ENCODE data around the gene PTPN11. TPM values are rescaled to one million over a fixed set of nuclear protein-coding genes. Genes with fewer than 3 reads are reported as not detected.

The PTPN11 gene
- total RNA-seq, 1 donor from 2014 or later: 77.3 TPM

GRCh38 chr12:112527501-112527900, 108.8 kb downstream of the PTPN11 start:
- Mint-ChIP-seq H3K4me1 (ENCODE audit: low read depth) (no peaks in the 10 kb centered on the region), H3K27ac (no peak overlapping the region), H3K9me3 (ENCODE audit: low read depth) (no peaks in the 10 kb centered on the region), H3K36me3 (ENCODE audit: insufficient read depth) (no peaks in the 10 kb centered on the region), H3K27me3 (no peaks in the 10 kb centered on the region), H3K4me3 (ENCODE audit: low read depth) (no peak overlapping the region)
- no peak for DNase-seq (ENCODE audit: low spot score, unreplicated experiment)
- no peak for TF ChIP-seq CTCF (IDR thresholded peaks at IDR 0.05; ENCODE audit: unreplicated experiment)

GRCh38 chr12:112528521-112528920, 109.8 kb downstream of the PTPN11 start:
- Mint-ChIP-seq H3K4me3 (ENCODE audit: low read depth) (no peak overlapping the region), H3K9me3 (ENCODE audit: low read depth) (no peaks in the 10 kb centered on the region), H3K27ac (no peak overlapping the region), H3K4me1 (ENCODE audit: low read depth) (no peaks in the 10 kb centered on the region), H3K27me3 (no peaks in the 10 kb centered on the region), H3K36me3 (ENCODE audit: insufficient read depth) (no peaks in the 10 kb centered on the region)
- TF ChIP-seq CTCF (IDR thresholded peaks at IDR 0.05; ENCODE audit: unreplicated experiment): no peak
- no peak for DNase-seq (ENCODE audit: low spot score, unreplicated experiment)

- Mint-ChIP-seq H3K27me3 (peaks cover 4% of the 10 kb centered on the region), H3K4me3 (ENCODE audit: low read depth) (no peak overlapping the region), H3K27ac (no peak overlapping the region), H3K36me3 (ENCODE audit: insufficient read depth) (no peaks in the 10 kb centered on the region), H3K4me1 (ENCODE audit: low read depth) (no peaks in the 10 kb centered on the region), H3K9me3 (ENCODE audit: low read depth) (no peaks in the 10 kb centered on the region)
- TF ChIP-seq CTCF (IDR thresholded peaks at IDR 0.05; ENCODE audit: unreplicated experiment): no peak
- no peak for DNase-seq (ENCODE audit: low spot score, unreplicated experiment)
Observed at GRCh38 chr12:112530941-112531340, 112.2 kb downstream of the PTPN11 start.

- Mint-ChIP-seq H3K9me3 (ENCODE audit: low read depth) (no peaks in the 10 kb centered on the region), H3K36me3 (ENCODE audit: insufficient read depth) (no peaks in the 10 kb centered on the region), H3K4me1 (ENCODE audit: low read depth) (no peaks in the 10 kb centered on the region), H3K27ac (no peak overlapping the region), H3K27me3 (peaks cover 4% of the 10 kb centered on the region), H3K4me3 (ENCODE audit: low read depth) (no peak overlapping the region)
- no peak for DNase-seq (ENCODE audit: low spot score, unreplicated experiment)
- no peak for TF ChIP-seq CTCF (IDR thresholded peaks at IDR 0.05; ENCODE audit: unreplicated experiment)
Observed at GRCh38 chr12:112532106-112532505, 113.4 kb downstream of the PTPN11 start.

GRCh38 chr12:112533528-112533927, 114.8 kb downstream of the PTPN11 start:
- Mint-ChIP-seq H3K36me3 (ENCODE audit: insufficient read depth) (no peaks in the 10 kb centered on the region), H3K27me3 (peaks cover 9% of the 10 kb centered on the region), H3K9me3 (ENCODE audit: low read depth) (no peaks in the 10 kb centered on the region), H3K4me1 (ENCODE audit: low read depth) (no peaks in the 10 kb centered on the region), H3K4me3 (ENCODE audit: low read depth) (no peak overlapping the region), H3K27ac (no peak overlapping the region)
- DNase-seq (ENCODE audit: low spot score, unreplicated experiment): no peak
- no peak for TF ChIP-seq CTCF (IDR thresholded peaks at IDR 0.05; ENCODE audit: unreplicated experiment)
